ENCODE results near the gene TMEM209.

DNA sequence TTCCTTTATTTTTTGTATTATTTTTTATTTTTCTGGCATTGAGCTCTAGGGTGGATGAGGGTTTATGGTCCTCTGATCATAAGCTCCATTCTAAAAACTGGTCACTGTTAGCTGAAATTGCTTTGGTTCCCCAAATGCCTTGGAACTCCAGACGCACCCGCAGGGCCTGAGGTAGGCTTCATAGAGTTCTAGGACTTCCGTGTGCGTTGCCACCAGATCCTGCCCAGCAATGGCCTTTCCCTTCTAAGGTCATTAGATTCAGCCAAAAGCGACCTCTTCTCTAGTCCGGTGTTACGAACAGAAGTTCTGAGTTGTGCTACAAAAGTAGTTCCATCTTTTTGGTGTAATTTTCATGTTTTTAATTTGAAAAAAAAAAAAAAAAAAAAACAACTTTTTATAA lies 70.5 kb downstream of the TMEM209 start:
- TF ChIP-seq CTCF (IDR thresholded peaks at IDR 0.05; ENCODE audit: insufficient read depth, low read length) (no peak), POLR2AphosphoS5 (IDR thresholded peaks at IDR 0.05; ENCODE audit: low read depth) (no peak), GABPA (IDR thresholded peaks at IDR 0.05; ENCODE audit: low read depth) (no peak), SPI1 (IDR thresholded peaks at IDR 0.05; ENCODE audit: borderline replicate concordance, low read depth) (no peak)
- TF ChIP-seq, protein P1, sequence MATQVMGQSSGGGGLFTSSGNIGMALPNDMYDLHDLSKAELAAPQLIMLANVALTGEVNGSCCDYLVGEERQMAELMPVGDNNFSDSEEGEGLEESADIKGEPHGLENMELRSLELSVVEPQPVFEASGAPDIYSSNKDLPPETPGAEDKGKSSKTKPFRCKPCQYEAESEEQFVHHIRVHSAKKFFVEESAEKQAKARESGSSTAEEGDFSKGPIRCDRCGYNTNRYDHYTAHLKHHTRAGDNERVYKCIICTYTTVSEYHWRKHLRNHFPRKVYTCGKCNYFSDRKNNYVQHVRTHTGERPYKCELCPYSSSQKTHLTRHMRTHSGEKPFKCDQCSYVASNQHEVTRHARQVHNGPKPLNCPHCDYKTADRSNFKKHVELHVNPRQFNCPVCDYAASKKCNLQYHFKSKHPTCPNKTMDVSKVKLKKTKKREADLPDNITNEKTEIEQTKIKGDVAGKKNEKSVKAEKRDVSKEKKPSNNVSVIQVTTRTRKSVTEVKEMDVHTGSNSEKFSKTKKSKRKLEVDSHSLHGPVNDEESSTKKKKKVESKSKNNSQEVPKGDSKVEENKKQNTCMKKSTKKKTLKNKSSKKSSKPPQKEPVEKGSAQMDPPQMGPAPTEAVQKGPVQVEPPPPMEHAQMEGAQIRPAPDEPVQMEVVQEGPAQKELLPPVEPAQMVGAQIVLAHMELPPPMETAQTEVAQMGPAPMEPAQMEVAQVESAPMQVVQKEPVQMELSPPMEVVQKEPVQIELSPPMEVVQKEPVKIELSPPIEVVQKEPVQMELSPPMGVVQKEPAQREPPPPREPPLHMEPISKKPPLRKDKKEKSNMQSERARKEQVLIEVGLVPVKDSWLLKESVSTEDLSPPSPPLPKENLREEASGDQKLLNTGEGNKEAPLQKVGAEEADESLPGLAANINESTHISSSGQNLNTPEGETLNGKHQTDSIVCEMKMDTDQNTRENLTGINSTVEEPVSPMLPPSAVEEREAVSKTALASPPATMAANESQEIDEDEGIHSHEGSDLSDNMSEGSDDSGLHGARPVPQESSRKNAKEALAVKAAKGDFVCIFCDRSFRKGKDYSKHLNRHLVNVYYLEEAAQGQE (IDR thresholded peaks at IDR 0.05; ENCODE audit: insufficient replicate concordance, low read depth), result no peak

All from HL-60 (cell line).